HG03025 (cell line): ENCODE results near the gene COL7A1.

ENCODE experiments used
- ATAC-seq: cut with Tn5 transposase; IDR thresholded peaks from one replicate; pipeline ENCODE4 v1.9.1; 2021; ENCODE audit warnings: mild to moderate bottlenecking, moderate library complexity; ENCODE audit not compliant: unreplicated experiment, low FRiP score

The COL7A1 gene

GRCh38 chr3:48595075-48595525 is at the start of gene COL7A1:
Gene COL7A1, minus strand, starts transcription at chr3:48595329. Its CDS starts 170 bp downstream, at chr3:48595159.
- ATAC-seq = no peak

- ATAC-seq = no peak
These were observed 47.5 kb upstream of the COL7A1 start for GRCh38 chr3:48642605-48643004.

GRCh38 chr3:48641396-48641795 is 46.3 kb upstream of the COL7A1 start:
- ATAC-seq = no peak

- ATAC-seq = no peak
These were observed 44.9 kb upstream of the COL7A1 start for GRCh38 chr3:48639944-48640606.

- no peak for ATAC-seq
These were observed 42.2 kb upstream of the COL7A1 start for GRCh38 chr3:48637305-48637704.

- no peak for ATAC-seq
These were observed 41.1 kb upstream of the COL7A1 start for GRCh38 chr3:48636149-48636655.

- peak; percentile 86 for ATAC-seq
These were observed 40.3 kb upstream of the COL7A1 start, which contains the start of gene SLC26A6 for GRCh38 chr3:48635222-48636021. Gene SLC26A6, minus strand, starts transcription at chr3:48635461. Its CDS starts 68 bp downstream, at chr3:48635393.

GRCh38 chr3:48634661-48635221 is 39.6 kb upstream of the COL7A1 start:
- peak; percentile 23 for ATAC-seq

- no peak for ATAC-seq
These were observed 38.6 kb upstream of the COL7A1 start for GRCh38 chr3:48633743-48634142.

- no peak for ATAC-seq
These were observed 38.1 kb upstream of the COL7A1 start for GRCh38 chr3:48633256-48633655.

GRCh38 chr3:48631516-48632448 is 36.7 kb upstream of the COL7A1 start:
- no peak for ATAC-seq

GRCh38 chr3:48630833-48631232 is 35.7 kb upstream of the COL7A1 start:
- ATAC-seq = no peak

GRCh38 chr3:48630407-48630806 is 35.3 kb upstream of the COL7A1 start:
- no peak for ATAC-seq

- ATAC-seq = no peak
These were observed 34.8 kb upstream of the COL7A1 start for GRCh38 chr3:48629894-48630293.

GRCh38 chr3:48628277-48629017 is 33.3 kb upstream of the COL7A1 start:
- no peak for ATAC-seq

GRCh38 chr3:48625600-48625999 is 30.5 kb upstream of the COL7A1 start:
- no peak for ATAC-seq

- ATAC-seq = no peak
These were observed 29.6 kb upstream of the COL7A1 start for GRCh38 chr3:48624767-48625166.

- ATAC-seq = no peak
These were observed 28.9 kb upstream of the COL7A1 start for GRCh38 chr3:48623851-48624547.

GRCh38 chr3:48621461-48621869 is 26.3 kb upstream of the COL7A1 start, which contains the start of gene TMEM89:
Gene TMEM89, minus strand, starts transcription at chr3:48621769. Its CDS starts 13 bp downstream, at chr3:48621756.
- ATAC-seq = no peak
